Nephron (organoid): ENCODE results near the gene SEMA6D.

Source experiments
- H3K27ac Mint-ChIP-seq, 3 experiments: 2 replicates each; pipeline ENCODE4 v1.8.0; 2020; ENCODE audit warnings: mixed read lengths in 3 of 3, mild to moderate bottlenecking in 2 of 3, moderate library complexity in 1 of 3
- H3K27me3 Mint-ChIP-seq: 2 replicates; pipeline ENCODE4 v1.8.0; 2021; ENCODE audit warnings: low read depth, mild to moderate bottlenecking, moderate library complexity, mixed read lengths
- H3K36me3 Mint-ChIP-seq: 2 replicates; pipeline ENCODE4 v1.8.0; 2020; ENCODE audit warnings: low read depth, mixed read lengths
- H3K4me1 Mint-ChIP-seq: 2 replicates; pipeline ENCODE4 v1.8.0; 2020; ENCODE audit warnings: mixed read lengths
- H3K4me3 Mint-ChIP-seq, 3 experiments: 2 replicates each; pipeline ENCODE4 v1.8.0; 2020; ENCODE audit warnings: mild to moderate bottlenecking in 3 of 3, mixed read lengths in 3 of 3, moderate library complexity in 2 of 3
- H3K9me3 Mint-ChIP-seq: 2 replicates; pipeline ENCODE4 v1.8.0; 2020; ENCODE audit warnings: mixed read lengths
- CTCF ChIP-seq, 3 experiments: fragments of 200-600 bp; sonication (generic); IDR thresholded peaks; one replicate each; pipeline ENCODE4 v1.5.0; 2021; ENCODE audit warnings: antibody characterized with exemption in 3 of 3; ENCODE audit not compliant: unreplicated experiment in 3 of 3

The SEMA6D gene

GRCh38 chr15:47741907-47742306, 24.6 kb downstream of the SEMA6D start:
- Mint-ChIP-seq H3K9me3 (no peaks in the 10 kb centered on the region), H3K4me1 (peaks cover 15% of the 10 kb centered on the region), H3K4me3 (no peak overlapping the region), H3K36me3 (peaks cover 28% of the 10 kb centered on the region), H3K27ac (no peak overlapping the region), H3K27me3 (no peaks in the 10 kb centered on the region)
- no peak for TF ChIP-seq CTCF (IDR thresholded peaks at IDR 0.05; ENCODE audit: unreplicated experiment in 3 of 3)

- TF ChIP-seq CTCF (IDR thresholded peaks at IDR 0.05; ENCODE audit: unreplicated experiment in 3 of 3) = no peak
- peaks cover 28% of the 10 kb centered on the region for H3K36me3 Mint-ChIP-seq
- no peak overlapping the region for H3K4me3 Mint-ChIP-seq
- no peak overlapping the region for H3K27ac Mint-ChIP-seq
- H3K9me3 Mint-ChIP-seq = no peaks in the 10 kb centered on the region
- no peaks in the 10 kb centered on the region for H3K27me3 Mint-ChIP-seq
- peaks cover 13% of the 10 kb centered on the region for H3K4me1 Mint-ChIP-seq
Observed at GRCh38 chr15:47742334-47742733, 25.0 kb downstream of the SEMA6D start.

GRCh38 chr15:47742742-47743141, 25.4 kb downstream of the SEMA6D start:
- peaks cover 28% of the 10 kb centered on the region for H3K36me3 Mint-ChIP-seq
- peaks cover 13% of the 10 kb centered on the region for H3K4me1 Mint-ChIP-seq
- TF ChIP-seq CTCF (IDR thresholded peaks at IDR 0.05; ENCODE audit: unreplicated experiment in 3 of 3) = no peak
- H3K4me3 Mint-ChIP-seq = no peak overlapping the region
- no peaks in the 10 kb centered on the region for H3K27me3 Mint-ChIP-seq
- H3K9me3 Mint-ChIP-seq = no peaks in the 10 kb centered on the region
- H3K27ac Mint-ChIP-seq = no peak overlapping the region

- Mint-ChIP-seq H3K27me3 (no peaks in the 10 kb centered on the region), H3K4me1 (peaks cover 9% of the 10 kb centered on the region)
Observed at GRCh38 chr15:47743385-47743784, 26.1 kb downstream of the SEMA6D start.

GRCh38 chr15:47743886-47744285, 26.6 kb downstream of the SEMA6D start:
- Mint-ChIP-seq H3K4me3 (no peak overlapping the region), H3K9me3 (no peaks in the 10 kb centered on the region), H3K27ac (no peak overlapping the region), H3K36me3 (peaks cover 25% of the 10 kb centered on the region), H3K27me3 (no peaks in the 10 kb centered on the region), H3K4me1 (peaks cover 9% of the 10 kb centered on the region)
- TF ChIP-seq CTCF (IDR thresholded peaks at IDR 0.05; ENCODE audit: unreplicated experiment in 3 of 3) = no peak

More at GRCh38 chr15:47743385-47743784, 26.1 kb downstream of the SEMA6D start:
- H3K9me3 Mint-ChIP-seq = no peaks in the 10 kb centered on the region
- H3K27ac Mint-ChIP-seq = no peak overlapping the region
- TF ChIP-seq CTCF (IDR thresholded peaks at IDR 0.05; ENCODE audit: unreplicated experiment in 3 of 3) = no peak
- H3K36me3 Mint-ChIP-seq = peaks cover 25% of the 10 kb centered on the region
- no peak overlapping the region for H3K4me3 Mint-ChIP-seq

GRCh38 chr15:47744496-47744895, 27.2 kb downstream of the SEMA6D start:
- Mint-ChIP-seq H3K36me3 (peaks cover 22% of the 10 kb centered on the region), H3K9me3 (no peaks in the 10 kb centered on the region), H3K27ac (no peak overlapping the region), H3K4me1 (peaks cover 9% of the 10 kb centered on the region), H3K27me3 (no peaks in the 10 kb centered on the region), H3K4me3 (no peak overlapping the region)
- TF ChIP-seq CTCF (IDR thresholded peaks at IDR 0.05; ENCODE audit: unreplicated experiment in 3 of 3) = no peak
